OCI-LY1 (cell line): ENCODE data around the gene RFC2.

Experiments used
- CTCF ChIP-seq: fragments of 200-600 bp; sonication (generic), shearing (Covaris generic); IDR thresholded peaks from 2 replicates; pipeline ENCODE4 v1.5.1; 2017; ENCODE audit warnings: mild to moderate bottlenecking, antibody characterized with exemption, low read length, moderate library complexity, mixed read lengths
- EZH2 ChIP-seq: fragments of 200-600 bp; sonication (generic), shearing (Covaris generic); IDR thresholded peaks from 2 replicates; pipeline ENCODE4 v1.8.0; 2017; ENCODE audit warnings: borderline replicate concordance, mixed run types, mild to moderate bottlenecking, antibody characterized with exemption, low read length, moderate library complexity, mixed read lengths

DNA sequence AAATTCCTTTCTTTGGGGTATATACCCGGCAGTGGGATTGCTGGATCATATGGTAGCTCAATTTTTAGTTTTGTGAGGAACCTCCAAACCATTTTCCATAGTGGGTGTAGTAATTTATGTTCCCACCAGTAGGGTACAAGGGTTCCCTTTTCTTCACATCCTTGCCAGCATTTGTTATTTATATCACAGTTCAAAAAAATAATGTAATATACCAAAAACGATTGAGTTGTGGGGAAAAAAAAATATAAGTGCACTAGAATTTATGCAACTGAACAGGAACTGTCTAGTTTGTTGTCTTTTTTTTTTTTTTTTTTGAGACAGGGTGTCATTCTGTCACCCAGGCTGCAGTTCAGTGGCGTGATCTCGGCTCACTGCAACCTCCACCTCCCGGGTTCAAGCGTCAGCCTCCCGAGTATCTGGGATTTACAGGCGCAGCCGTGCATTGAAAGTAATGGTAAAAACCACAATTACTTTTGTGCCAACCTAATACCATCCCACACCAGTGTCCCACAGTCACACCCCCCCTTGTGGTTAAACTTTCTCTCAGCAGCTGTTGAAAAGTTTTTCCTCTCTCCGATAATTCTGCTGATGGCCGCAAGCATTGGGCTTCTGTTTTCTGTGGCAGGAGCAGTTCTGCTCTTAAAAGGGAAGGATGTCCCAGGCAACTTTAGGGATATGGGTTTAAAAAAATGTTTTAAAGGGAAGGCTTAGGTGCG is 51.2 kb downstream of the RFC2 start:
- TF ChIP-seq CTCF (peak; percentile 82), EZH2 (no peak)
